Non-pigmented ciliary epithelial cell (primary cell): ENCODE data around the gene NAT9.

Experiments used
- DNase-seq: peaks from one replicate; pipeline ENCODE4 v3.0.0-alpha.2; 2010; ENCODE audit warnings: low read depth

NAT9 gene

DNA sequence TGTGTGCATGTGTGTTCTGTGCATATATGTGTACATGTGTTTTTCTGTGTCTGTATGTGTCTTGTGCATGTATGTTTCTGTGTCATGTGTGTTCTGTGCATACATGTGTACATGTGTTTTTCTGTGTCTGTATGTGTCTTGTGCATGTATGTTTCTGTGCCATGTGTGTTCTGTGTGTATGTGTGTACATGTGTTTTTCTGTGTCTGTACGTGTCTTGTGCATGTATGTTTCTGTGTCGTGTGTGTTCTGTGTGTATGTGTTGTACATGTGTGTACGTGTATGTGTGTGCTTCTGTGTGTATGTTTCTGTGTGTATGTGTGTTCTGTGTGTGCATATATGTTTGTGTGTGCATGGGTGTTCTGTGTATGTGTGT, 47.5 kb downstream of the NAT9 start:
- no peak for DNase-seq

DNA sequence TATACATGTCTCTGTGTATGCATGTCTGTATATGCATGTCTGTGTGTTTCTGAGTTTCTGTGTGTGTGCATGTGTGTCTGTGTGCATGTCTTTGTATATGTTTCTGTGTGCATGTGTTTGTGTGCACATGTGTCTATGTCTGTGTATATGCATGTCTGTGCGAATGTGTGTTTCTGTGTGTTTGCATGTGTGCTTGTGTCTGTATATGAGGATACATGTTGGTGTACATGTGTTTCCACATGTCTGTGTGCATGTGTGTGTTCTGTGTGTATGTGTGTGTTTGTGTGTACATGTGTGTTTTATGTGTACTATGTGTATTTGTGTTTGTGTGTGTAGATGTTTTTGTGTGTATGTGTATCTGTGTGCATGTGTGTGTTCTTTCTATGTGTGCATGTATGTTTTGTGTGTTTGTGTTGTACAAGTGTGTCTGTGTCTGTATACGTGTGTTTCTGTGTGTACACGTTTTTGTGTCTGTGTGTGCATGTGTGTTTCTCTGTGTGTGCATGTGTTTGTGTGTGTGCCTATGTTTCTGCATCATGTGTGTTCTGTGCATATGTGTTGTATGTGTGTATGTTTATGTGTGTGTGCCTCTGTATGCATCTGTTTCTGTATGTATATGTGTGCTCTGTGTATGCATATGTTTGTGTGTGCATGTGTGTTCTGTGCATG, 48.0 kb downstream of the NAT9 start:
- DNase-seq, result no peak

DNA sequence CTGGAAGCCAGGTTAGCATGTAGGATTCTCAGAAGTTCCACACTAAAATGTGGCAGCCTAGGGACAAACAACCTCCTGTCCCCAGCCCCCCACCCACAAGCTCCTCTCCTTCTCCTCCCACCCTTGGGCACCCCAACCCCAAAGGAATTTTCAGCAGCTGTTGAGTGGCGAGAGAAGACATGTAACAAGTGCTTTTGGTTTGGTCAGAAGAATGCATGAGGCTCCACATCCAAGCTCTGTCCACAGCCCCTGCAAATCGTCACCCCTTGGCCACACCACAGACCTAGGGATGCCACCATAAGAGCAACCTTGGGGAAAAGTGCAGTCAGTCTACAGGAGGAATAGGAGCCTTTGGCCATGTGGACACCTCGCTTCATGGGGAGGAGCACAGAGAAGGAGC, 51.0 kb downstream of the NAT9 start:
- DNase-seq, result no peak

DNA sequence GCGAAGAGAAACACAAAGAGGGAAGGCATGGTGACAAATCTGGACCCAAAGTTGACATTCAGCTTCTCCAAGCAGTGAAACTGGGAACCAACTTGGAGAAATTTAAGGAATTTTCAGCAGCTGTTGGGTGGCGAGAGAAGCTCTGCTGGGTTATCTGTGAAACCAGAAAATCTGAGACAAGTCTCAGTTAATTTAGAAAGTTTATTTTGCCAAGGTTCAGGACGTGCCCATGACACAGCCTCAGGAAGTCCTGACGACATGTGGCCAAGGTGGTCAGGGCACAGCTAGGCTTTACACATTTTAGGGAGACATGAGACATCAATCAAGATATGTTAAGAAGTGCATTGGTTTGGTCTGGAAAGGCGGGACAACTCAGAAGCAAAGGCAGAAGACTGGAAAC, 52.3 kb downstream of the NAT9 start:
- no peak for DNase-seq

DNA sequence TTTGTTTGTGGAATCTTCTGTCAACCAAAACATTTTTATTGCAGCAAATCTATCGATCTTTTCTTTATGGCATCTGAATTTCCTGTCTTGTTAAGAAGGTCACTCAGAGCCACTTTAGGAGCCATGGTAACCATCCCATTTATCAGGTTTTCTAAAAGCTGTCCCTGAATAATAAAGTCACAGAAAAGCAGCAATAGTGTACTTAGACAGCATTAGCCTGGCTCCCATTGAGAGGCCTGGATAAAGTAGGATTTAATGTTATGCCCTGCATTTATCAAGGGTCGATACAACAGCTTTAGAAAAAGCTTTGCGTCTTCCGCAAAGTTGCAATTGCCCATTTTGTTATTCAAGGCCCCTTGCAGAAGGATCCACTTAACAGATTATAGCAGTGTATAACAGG, 53.4 kb downstream of the NAT9 start:
- DNase-seq, result no peak
